WTC11 (cell line): ENCODE data around the gene WHAMM. TPM values are rescaled to one million over a fixed set of nuclear protein-coding genes. Genes with fewer than 3 reads are reported as not detected.

Experiments used
- ATAC-seq: fragments of 200-7000 bp; cut with Tn5 transposase; 2 replicates; pipeline ENCODE4 v1.10.0; 2021; ENCODE audit warnings: mild to moderate bottlenecking, moderate library complexity
- CTCF ChIA-PET: fragments of 300-600 bp; sonication (Branson Sonifier 250); formaldehyde crosslinking; loops from one replicate; lab custom pipeline; 2021; ENCODE audit warnings: antibody characterized with exemption; lab: Charles Lee
- POLR2A ChIA-PET: fragments of 350-600 bp; sonication (Branson Sonifier 250); formaldehyde crosslinking; loops from one replicate; lab custom pipeline; 2021; ENCODE audit warnings: antibody characterized with exemption; lab: Charles Lee
- DNase-seq: peaks from one replicate; pipeline ENCODE4 v3.0.0; 2021; ENCODE audit warnings: low spot score
- H3K27ac Mint-ChIP-seq: 2 replicates; pipeline ENCODE4 v1.8.0; 2021; ENCODE audit warnings: mixed read lengths
- H3K27me3 Mint-ChIP-seq: 2 replicates; pipeline ENCODE4 v1.8.0; 2021; ENCODE audit warnings: low read depth, mild to moderate bottlenecking, moderate library complexity, mixed read lengths
- H3K36me3 Mint-ChIP-seq: 2 replicates; pipeline ENCODE4 v1.8.0; 2021; ENCODE audit warnings: mixed read lengths
- H3K4me1 Mint-ChIP-seq: 2 replicates; pipeline ENCODE4 v1.8.0; 2022; ENCODE audit warnings: mixed read lengths
- H3K4me3 Mint-ChIP-seq: 2 replicates; pipeline ENCODE4 v1.8.0; 2021; ENCODE audit warnings: mild to moderate bottlenecking, moderate library complexity, mixed read lengths
- H3K9me3 Mint-ChIP-seq: 2 replicates; pipeline ENCODE4 v1.8.0; 2021; ENCODE audit warnings: mixed read lengths
- AFF4 ChIP-seq: sonication (generic); formaldehyde crosslinking; IDR thresholded peaks from 2 replicates; pipeline ENCODE4 v1.8.1; 2023; ENCODE audit warnings: mild to moderate bottlenecking, missing genetic modification reagents, borderline replicate concordance
- CREB1 ChIP-seq: sonication (generic); formaldehyde crosslinking; IDR thresholded peaks from 2 replicates; pipeline ENCODE4 v1.8.0; 2023; ENCODE audit warnings: mild to moderate bottlenecking, missing genetic modification reagents
- EMX1 ChIP-seq: fragments of 250-450 bp; sonication (Bioruptor Pico); IDR thresholded peaks from 2 replicates; pipeline ENCODE4 v1.8.0; 2021; ENCODE audit warnings: mild to moderate bottlenecking
- FOXJ3 ChIP-seq: sonication (generic); formaldehyde crosslinking; IDR thresholded peaks from 2 replicates; pipeline ENCODE4 v1.9.0; 2021; ENCODE audit warnings: missing genetic modification reagents, mild to moderate bottlenecking, borderline replicate concordance
- GRHL2 ChIP-seq: fragments of 250-450 bp; sonication (Bioruptor Pico); IDR thresholded peaks from 2 replicates; pipeline ENCODE4 v1.8.0; 2022; ENCODE audit warnings: mild to moderate bottlenecking, moderate library complexity; ENCODE audit not compliant: insufficient replicate concordance, severe bottlenecking
- IRF2 ChIP-seq: sonication (generic); formaldehyde crosslinking; IDR thresholded peaks from 2 replicates; pipeline ENCODE4 v1.8.0; 2022; ENCODE audit warnings: low read depth, missing genetic modification reagents, borderline replicate concordance
- NR2C2 ChIP-seq: sonication (generic); formaldehyde crosslinking; IDR thresholded peaks from 2 replicates; pipeline ENCODE4 v1.8.0; 2022; ENCODE audit warnings: mild to moderate bottlenecking, missing genetic modification reagents
- PRDM15 ChIP-seq: sonication (generic); formaldehyde crosslinking; IDR thresholded peaks from 2 replicates; pipeline ENCODE4 v1.8.0; 2022; ENCODE audit warnings: missing genetic modification reagents
- SP1 ChIP-seq: sonication (generic); formaldehyde crosslinking; conservative IDR thresholded peaks from 2 replicates; pipeline ENCODE4 v1.8.1; 2022; ENCODE audit warnings: missing genetic modification reagents
- ZNF219 ChIP-seq: sonication (generic); formaldehyde crosslinking; IDR thresholded peaks from 2 replicates; pipeline ENCODE4 v1.8.0; 2023; ENCODE audit warnings: missing genetic modification reagents, mild to moderate bottlenecking, borderline replicate concordance
- ZNF416 ChIP-seq: fragments of 250-450 bp; sonication (Bioruptor Pico); IDR thresholded peaks from 2 replicates; pipeline ENCODE4 v1.9.0; 2021; ENCODE audit warnings: mild to moderate bottlenecking, inconsistent platforms
- total RNA-seq: library from RNA; stranded (reverse); gene quantifications from 3 replicates; pipeline ENCODE4 v1.2.3, GENCODE V29; 2021
- TF ChIP-seq, protein P1 (sequence below): sonication (generic); formaldehyde crosslinking; IDR thresholded peaks from 2 replicates; pipeline ENCODE4 v1.8.0; 2023; ENCODE audit warnings: missing genetic modification reagents

Gene WHAMM
- total RNA-seq, 1 experiment from 2014 or later, result 3.2 TPM

DNA sequence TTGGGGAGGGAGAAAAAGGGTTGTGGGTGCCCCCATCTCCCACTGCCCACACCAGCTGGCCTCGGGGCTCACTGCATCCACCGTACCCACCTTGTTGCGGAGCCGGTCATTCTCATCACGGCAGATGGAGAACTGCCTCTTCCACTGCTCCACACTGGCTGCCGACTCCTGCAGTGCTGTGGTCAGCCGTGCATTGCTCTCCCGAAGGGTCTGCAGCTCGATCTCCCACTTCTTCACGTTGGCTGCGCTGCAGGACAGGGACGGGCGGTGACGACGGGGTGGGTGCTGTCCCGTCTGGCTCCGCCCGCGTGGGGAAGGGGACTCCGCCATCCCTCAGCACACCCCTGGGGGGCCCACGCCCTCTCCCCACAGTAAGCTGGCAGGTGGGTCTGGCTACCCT is 45.1 kb downstream of the WHAMM start (continued):
- TF ChIP-seq NR2C2 (CRISPR knock-in tag) (no peak), PRDM15 (CRISPR knock-in tag) (no peak)

DNA sequence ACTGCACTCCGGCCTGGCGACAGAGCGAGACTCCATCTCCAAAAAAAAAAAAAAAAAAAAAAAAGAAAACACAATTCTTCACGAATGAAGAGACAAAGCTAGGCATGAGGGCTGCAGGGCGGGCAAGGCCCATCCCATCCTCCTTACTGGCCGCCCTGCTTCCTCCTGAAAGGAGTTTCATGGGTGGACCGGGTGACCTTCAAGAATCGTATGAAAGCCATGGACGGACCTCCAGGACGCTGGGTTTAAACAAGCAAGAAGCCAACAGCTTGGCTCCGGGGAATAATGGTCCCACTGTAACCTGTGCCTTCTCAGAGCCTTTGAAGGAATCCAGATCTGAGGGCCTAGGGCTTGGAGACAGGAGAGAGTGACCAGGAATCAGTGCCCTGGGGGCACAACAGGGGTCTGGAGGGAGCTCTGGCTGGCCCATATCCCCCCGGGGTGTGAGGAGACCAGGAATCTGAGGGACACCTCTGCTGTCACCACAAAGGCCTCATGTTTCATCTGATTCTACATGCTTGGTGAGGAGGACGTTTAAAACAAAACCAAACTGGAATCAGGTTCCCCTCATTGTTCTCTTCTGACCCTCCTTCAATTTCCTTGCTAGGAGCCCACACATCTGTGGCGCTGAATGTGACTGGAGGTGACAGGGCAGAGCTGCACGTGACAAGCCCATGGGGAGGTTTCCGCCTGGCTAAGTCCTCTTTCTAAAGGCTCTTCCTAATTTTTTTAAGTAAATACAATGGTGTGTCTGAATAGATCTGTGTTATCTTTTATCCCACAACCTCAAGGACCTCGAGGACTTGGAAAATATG is 46.1 kb downstream of the WHAMM start:
- no peak for ATAC-seq
- H3K27ac Mint-ChIP-seq, result no peak overlapping the region

DNA sequence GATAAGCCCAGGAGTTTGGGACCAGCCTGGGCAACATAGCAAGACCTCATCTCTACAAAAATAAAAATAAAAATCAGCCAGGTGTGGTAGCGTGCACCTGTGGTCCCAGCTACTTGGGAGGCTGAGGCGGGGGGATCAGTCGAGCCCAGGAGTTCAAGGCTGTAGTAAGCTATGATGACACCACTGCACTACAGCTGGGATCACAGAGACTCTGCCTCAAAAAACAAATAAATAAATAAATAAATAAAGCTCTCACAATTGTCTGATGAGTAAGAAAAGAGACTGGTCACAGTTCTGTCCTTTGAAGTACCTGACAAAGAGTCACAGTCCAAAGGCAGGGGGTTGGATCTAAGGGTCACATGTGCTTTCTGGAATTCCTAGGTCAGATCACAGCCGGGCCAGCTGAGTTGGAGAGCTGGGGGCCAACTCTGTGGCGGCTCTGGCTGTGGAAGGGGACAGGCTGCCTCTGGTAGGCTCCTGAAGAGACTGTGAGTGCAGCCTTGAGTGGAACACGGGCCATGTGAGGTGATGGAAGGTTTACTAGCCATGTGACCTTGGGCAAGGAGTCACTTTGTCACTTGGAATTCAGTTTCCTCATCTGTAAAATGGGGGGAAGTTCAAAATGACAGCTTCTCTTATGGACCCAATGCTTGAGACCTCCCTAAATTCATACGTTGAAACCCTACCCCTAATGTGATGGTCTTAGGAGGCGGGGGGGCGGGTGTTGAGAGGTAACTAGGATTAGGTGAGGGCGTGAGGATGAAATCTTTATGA is 47.2 kb downstream of the WHAMM start:
- POLR2A ChIA-PET, result no interaction called here
- Mint-ChIP-seq H3K27ac (no peak overlapping the region), H3K4me1 (no peaks in the 10 kb centered on the region), H3K4me3 (no peak overlapping the region), H3K36me3 (no peaks in the 10 kb centered on the region), H3K9me3 (0 out of 2 replicates have a peak, but pooled peaks cover 3% of the 10 kb centered on the region), H3K27me3 (no peaks in the 10 kb centered on the region)
- ATAC-seq (no peak), DNase-seq (no peak)
- CTCF ChIA-PET, result interaction anchor here (0.6 to 1.1 kb wide), 2 partner anchors 155 to 250 kb away, joined by 3 read pairs; no protein-coding TSS in a partner anchor
- TF ChIP-seq CREB1, result no peak
- no peak for TF ChIP-seq EMX1 (CRISPR knock-in tag)
- TF ChIP-seq IRF2 (CRISPR knock-in tag), result no peak
- no peak for TF ChIP-seq FOXJ3 (CRISPR knock-in tag)
- TF ChIP-seq SP1 (CRISPR knock-in tag), result no peak
- no peak for TF ChIP-seq GRHL2 (CRISPR knock-in tag)
- TF ChIP-seq ZNF219 (CRISPR knock-in tag), result no peak
- TF ChIP-seq PRDM15 (CRISPR knock-in tag), result no peak

More for the DNA sequence above, 46.1 kb downstream of the WHAMM start:
- ChIA-PET CTCF (interaction anchor here (1.1 kb wide), 1 partner anchor 156 kb away, joined by 3 read pairs; no protein-coding TSS in a partner anchor), POLR2A (no interaction called here)
- DNase-seq, result no peak
- no peaks in the 10 kb centered on the region for H3K36me3 Mint-ChIP-seq
- H3K9me3 Mint-ChIP-seq, result 0 out of 2 replicates have a peak, but pooled peaks cover 3% of the 10 kb centered on the region
- TF ChIP-seq ZNF416, result no peak
- TF ChIP-seq, protein P1, sequence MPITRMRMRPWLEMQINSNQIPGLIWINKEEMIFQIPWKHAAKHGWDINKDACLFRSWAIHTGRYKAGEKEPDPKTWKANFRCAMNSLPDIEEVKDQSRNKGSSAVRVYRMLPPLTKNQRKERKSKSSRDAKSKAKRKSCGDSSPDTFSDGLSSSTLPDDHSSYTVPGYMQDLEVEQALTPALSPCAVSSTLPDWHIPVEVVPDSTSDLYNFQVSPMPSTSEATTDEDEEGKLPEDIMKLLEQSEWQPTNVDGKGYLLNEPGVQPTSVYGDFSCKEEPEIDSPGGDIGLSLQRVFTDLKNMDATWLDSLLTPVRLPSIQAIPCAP (CRISPR knock-in tag), result no peak
- TF ChIP-seq AFF4 (CRISPR knock-in tag), result no peak
- H3K4me1 Mint-ChIP-seq, result peaks cover under 1% of the 10 kb centered on the region; the same call in 1 of the 2 replicates
- H3K4me3 Mint-ChIP-seq, result no peak overlapping the region
- no peaks in the 10 kb centered on the region for H3K27me3 Mint-ChIP-seq
